Right renal pelvis (tissue), 4 donors: ENCODE measurements around the gene SHF. TPM values are rescaled to one million over a fixed set of nuclear protein-coding genes. Genes with fewer than 3 reads are reported as not detected.

ENCODE experiments used
- DNase-seq, 4 donors: peaks; one replicate each; pipeline ENCODE4 v3.0.0-alpha.2; 2013; ENCODE audit warnings: low read depth in 4 of 4, low spot score in 3 of 4, missing footprints in 1 of 4
- polyA plus RNA-seq, 4 donors: library from polyadenylated mRNA; unstranded; fragments of 120-200 nt; gene quantifications; one replicate each; pipeline ENCODE4 v1.2.1, GENCODE V29; 2013; ENCODE audit not compliant: insufficient read length in 4 of 4

The SHF gene
- polyA plus RNA-seq, 4 donors, result 14.7 to 21.6 (median 16.3) TPM

DNA sequence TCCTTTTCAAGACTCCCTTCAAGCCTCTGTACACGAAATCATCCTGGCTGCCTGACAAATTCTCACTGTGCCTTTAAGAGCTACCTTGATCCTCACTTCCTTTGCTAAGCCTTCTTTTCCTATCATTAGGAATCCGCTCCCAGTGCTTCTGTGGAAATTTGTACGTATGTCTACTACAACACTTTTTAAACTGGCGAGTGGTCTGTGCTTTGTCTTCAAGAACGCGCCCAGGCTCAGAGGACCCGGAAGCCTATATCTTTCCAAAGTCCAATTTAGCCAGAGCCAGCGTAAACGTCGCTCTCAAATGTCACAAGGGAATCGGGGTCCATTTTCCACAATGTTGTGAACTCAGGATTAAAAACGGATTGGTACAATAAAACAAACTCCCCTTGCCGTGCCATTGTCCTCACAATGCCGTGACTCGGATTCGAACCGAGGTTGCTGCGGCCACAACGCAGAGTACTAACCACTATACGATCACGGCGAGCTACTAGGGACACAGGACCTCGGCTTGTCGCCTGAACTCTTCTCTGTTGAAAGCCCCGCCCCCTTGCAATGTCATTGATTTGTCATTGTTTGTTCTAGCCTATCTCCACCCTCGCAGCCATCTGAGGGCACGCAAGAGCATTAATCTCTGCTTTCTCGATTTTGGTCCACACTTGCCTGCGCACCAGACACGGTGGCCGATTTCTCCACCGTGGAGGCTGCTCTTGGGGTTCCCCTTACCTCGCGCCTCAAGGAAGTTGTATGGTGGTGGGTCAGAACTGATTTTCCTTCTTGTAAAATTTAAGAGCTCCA lies 12.4 kb upstream of the SHF start:
- peak; percentile 92 to 95 (median 94) for DNase-seq

DNA sequence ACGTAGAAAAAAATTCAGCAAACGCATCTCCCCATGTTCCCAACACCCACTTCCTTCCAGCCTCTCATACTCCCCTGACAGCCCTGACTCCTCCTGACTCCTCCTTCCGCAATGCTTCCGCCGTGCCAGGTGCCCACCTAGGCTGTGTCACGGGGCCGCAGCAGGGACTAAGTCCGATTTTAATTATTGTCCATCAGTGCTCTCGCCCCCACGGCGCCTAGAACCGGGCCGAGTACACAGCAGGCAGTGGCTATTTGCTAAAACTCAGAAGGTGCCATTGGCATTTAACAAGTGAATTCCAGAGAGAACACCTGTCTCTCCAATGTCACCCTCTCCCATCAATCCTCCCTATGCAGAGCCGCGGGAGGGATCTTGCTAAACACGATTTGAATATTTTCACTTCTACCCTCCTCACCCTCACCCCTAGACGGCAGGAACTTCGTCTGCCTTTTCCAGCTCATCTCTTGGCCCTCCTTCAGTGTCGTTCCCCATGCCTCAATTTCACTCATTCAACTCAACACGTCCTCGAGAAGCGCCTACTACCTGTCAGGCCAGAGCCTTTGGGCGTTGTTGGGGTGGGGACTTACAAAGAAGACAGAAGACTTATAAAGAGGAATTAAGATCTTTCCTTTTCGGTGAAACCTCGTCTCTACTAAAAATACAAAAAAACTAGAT lies 11.5 kb upstream of the SHF start:
- DNase-seq, result peak in 1 of 4 donors; percentile 42

DNA sequence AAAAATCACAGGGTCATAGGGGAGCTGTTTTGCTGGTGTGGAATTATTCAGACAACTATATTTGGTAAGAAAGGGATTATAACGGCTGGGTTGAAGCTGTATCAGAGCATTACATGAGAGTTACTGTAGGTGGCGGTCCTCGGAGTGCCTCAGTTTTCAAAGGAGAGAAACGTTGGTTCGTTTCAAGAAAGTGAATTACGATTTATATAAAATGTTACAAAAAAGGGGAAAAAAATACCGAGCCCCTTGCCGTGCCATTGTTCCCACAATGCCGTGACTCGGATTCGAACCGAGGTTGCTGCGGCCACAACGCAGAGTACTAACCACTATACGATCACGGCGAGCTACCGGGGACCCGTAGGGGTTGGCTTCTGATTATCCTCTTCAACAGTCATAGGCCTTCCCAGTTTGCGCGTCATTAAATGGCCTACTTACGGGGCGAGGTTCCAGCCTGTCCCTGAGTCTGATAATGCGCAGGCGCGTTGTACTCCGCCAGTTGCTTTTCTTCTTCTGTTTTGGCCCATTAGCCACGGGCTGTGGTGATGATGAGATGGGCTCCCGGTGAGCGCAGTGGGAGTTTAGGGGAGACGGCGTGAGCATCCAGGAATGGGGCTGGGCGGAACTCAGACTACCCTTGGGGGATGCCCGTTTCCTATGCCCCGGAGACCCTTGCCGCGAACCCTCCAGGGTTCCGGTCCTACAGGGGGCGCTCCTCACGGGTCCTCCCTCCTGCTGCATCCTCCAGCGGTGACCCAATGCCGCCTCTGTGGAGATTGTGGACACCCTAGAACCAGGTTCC lies 10.8 kb upstream of the SHF start:
- DNase-seq, result peak; percentile 97 to 99 (median 98)

DNA sequence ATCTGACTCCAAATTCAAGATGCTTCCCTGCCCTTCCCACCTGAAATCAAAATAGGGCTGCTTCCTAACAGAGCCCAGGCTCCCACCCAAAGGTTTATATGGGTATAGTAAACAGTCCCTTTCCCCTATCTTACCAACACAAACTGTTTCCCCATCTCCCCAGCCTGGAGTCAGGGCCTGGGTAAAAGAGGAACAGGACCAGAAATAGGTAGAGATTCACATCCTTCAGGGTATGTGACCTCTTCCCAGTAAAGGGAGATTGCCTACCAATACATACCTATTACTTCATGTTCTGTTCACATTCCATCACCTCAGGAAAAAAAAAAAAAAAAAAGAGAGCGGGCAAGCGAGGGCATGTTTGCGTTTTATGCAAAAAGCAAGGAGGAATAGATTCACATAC lies 9.7 kb upstream of the SHF start:
- no peak for DNase-seq

DNA sequence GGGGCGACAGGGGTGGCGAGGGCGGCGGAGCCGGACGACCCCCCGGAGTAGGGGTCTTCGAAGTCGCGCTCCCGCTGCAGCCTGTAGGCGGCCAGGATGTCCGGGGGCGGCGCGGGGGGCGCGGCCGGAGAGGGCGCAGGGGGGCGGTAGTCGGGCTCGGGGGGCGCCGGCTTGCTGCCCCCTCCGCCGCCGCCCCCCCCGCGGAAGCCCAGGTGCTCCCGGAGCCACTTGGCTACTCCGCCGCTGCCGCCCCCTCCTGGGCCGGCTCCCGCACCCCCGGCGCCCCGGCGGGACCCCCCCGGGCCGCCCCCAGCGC lies 230 bp downstream of the SHF start:
- no peak for DNase-seq

DNA sequence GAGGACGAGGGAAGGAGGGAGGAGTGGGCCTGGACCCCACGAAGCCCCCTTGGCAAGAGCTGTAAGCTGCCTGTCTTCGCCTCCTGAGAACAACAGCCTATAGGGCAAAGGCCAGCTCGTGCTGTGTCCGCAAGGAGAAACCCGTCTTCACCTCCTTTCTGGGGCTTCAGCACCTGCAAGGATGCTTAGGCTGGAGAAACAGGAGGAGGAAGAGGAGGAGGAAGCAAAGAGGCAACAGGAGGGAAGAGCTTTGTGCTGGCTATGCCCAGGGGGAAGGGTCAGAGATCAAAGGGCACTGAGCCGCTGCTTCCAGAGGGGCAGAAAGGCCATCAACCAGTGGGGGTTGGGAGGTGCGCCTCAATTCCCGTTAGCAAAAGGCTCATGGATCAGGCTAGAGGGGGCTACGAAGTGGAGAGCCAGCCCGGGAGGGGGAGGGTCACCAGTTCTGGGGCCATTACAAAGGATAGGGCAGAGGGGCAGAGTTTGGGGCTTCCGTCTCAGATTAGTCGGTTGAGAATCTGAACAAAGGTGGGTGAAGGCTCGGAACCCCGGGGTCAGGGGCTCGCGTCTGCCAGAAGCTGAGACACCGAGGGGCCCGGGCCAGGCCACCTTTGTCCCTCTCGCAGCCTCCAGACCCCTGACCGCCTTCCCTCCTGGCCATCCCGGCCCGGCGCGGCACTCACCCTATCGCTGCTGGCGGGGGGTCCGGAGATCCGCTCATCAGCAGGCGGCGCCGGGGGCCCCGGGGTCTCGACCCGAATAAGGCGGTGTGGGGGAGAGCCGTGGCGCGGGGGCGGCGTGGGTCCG lies 792 bp downstream of the SHF start:
- no peak for DNase-seq

DNA sequence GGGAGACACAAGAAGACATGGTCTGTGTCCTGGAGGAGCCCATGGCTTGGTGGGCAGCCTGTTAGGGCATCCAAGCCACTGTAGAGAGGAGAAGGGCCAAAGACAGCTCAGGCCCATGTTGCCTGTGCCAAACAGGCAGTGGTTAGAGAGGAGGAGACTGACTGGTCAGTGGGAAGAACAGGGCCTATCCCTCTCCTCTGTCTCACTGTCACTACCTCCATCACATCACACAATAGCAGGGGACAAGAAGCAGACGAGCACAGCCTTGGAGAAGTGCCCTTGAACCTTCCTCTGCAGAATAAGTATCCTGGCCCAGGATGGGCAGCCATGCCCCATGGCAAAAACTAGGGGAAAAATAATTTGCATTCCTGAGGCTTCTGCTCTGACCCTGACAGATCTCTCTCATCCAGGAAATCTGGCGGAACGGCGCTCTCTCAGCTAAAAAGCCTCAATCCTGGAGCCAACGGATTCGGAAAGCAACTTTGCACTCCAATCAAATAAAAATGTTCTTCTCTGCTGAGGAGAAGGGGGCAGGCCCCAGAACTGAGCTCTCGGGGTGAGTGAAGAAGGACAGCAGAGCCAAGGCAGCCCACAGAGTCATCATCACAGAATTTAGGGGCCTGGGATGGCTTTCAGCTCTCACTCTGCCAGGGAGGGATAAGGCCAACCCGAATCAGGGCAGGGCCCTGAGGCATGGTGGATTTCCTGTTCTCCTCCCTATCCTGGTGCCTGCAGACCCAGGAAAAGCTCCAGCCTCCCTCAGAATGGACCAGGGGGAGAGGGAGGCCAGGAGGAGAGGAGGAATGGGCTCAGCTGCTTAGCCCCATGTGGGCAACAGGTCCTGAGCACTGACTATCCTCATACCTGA lies 1.6 kb downstream of the SHF start:
- no peak for DNase-seq

DNA sequence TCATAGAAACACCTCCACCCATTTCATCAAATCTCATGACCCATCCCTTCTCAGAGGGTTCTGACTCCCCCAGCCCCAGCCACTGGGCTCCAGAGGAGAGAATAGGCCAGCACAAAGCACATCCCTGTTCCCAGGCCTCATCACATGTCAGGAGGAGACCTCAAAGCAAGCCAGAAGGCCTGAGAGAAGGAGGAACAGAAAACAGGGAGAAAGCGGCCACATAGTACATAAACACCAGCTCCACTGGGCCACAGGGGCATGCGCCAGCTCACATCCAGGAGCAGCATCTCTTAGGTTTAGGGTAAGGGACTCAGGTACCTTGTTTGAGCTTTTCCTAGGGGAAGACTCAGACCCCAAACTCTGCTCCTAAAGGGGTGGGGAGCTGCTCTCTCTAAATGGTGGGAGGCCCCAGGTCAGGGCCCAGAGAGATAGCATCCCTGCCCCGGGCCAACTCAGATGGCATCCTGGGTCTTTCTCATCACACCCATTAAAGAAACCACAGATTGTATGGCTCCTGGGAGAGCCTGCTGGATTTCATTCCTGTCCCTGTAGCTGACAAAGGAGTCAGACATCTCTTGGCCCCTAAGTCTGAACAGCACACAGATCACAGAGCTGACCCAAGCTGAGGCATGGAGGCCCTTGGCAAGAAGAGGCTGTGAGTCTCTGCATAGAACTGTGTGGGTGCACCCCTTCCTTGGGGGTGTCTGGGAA lies 2.5 kb downstream of the SHF start:
- DNase-seq, result no peak

DNA sequence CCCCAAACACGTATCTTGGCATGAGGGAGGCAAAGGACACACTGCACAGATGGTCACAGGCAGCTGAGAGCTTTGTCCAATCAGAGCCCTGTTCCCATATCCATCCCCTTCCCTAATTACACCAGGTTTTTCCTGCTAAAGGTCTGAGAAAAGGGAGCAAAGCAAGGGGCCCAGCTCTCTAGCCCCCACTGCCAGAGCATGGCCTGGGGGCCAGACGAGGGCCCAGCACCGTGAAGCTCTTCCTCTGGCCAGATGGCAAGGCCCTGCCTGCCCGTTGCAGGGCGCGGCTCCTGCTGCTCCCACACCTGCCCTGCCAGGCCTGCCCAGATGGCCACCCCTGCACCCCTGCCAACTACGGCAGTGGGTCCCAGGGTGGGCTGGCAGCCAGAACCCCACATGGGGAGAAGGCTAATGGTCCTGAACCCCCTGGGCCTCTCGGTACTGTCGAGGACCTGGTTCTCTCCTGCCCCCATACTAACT lies 3.2 kb downstream of the SHF start:
- no peak for DNase-seq

DNA sequence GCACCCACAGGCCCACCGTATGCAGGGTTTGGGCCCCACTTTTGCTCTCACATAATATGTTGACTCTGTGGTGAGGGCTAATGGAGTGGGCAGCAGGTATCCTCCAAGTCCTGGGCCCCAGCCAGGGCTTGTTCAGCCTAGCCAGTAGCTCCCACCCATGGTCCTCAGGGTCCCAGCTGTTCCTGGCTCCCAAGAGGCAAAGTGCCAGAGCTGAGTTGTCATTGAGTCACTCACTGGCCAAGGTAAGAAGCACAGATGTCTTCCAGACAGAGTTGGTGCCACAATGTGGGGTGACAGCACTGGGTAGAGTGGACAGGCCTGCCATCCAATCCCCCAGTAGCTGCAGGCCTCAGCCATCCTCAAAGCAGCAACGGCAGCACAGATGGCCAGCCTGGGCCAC lies 4.3 kb downstream of the SHF start:
- DNase-seq, result no peak

DNA sequence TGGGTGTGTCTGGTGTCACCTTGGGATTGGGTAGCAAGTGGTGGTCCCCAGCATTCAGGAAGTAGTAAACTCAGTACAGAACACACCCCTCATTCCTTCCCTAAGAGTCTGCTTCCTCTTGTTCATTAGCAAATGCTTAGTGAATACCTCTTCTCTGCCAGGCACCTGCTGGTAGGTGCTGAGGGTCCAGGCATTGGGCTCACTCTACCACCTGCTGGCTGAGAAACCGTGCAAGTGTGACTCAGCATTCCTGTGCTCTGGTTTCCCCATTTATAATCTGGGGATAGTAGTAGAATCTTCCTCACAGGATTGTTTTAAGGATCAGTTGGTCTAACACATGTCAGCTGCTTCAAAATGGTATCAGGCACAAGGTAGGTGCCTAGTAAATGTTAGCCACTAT lies 4.8 kb downstream of the SHF start:
- no peak for DNase-seq

DNA sequence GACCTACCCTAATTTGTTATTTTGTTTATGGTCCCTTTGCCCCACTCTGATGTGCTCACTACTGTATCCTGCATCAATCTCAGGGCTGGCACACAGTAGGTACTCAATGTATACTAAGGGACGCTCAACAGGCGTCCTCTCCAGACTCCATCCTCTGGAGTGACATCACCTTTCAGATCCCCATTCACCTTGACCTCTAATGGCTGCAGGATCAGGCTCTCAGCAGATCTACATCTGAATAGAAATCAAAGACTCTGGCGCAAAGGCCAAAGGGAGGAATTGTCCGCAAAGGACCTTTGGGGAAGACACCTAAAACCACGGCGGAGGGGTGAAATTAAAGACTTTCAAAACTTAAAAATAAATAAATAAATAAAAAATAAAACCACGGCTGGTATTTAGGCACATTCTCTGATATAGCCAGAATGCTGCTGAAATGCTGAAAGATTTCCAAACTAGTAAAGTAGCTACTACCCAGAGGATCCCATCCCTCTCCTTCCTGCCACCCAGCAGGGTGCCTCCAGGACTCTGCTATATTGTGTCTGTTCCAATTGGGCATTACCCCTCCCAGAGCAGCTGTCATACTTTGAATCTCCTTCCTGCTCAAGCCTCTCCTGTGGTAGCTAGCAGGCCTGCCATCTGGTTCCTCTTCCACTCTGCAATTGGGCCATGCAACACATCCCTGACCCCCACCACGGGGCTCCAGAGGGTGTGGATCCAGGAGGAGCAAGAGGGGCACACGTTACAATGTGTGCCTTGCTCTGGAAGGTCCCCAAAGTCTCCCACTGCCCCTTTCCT lies 6.1 kb downstream of the SHF start:
- DNase-seq, result no peak

DNA sequence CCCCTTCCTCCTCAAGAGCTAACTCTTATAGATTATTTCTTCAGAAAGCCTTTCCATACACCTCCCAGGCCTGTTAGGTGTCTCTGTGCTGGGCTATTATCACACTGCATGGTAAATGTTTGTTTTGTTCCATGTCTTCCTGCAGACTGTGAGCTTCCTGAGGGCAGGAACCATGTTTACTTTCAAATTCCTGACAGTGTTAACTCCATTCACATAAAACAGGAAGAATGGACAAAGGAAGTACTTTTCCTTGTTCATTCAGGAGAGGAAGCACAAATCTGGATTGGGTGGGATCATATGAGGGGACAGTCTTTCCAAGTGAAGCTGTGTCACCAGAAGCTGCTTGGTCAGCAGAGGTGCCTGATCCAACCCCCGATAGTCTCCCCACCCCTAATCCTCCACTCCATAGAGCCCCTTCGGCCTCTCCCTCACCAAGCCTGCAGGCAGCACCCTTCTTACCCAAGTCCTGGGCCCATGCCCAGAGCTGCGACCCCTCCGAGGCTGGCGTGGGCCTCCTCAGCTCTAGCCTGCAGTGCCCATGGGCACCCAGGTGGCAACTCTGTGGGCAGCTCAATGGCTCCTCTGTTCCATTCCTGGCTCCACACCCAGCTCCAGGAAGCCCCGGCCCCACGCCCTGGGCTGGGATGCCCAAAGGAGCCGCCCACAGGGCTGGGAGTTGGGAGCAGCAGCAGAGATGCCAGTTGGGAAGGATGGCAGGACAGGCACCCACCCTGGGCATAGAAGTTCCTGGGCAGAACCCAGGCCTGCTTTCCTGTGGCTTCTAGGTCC lies 6.9 kb downstream of the SHF start:
- DNase-seq, result no peak

DNA sequence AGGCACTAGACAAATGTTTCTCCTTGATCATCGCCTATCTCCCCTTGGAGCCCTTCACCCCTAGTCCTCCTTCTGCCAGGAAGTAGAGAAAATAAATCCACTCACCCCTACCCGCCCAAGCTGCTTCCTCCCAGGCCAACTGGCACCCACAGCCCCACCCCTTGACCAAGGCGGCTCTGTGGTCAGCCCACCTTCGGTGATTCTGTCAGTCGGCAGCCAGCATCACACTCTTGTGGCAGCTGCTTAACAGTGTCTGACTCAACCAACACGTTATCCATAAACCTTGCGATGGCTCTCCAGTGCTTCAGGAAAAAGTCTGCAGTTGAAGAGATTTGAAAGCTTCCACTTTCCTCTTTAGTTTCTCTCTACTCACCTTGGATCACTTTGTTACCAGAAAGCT lies 7.6 kb downstream of the SHF start:
- DNase-seq, result no peak

DNA sequence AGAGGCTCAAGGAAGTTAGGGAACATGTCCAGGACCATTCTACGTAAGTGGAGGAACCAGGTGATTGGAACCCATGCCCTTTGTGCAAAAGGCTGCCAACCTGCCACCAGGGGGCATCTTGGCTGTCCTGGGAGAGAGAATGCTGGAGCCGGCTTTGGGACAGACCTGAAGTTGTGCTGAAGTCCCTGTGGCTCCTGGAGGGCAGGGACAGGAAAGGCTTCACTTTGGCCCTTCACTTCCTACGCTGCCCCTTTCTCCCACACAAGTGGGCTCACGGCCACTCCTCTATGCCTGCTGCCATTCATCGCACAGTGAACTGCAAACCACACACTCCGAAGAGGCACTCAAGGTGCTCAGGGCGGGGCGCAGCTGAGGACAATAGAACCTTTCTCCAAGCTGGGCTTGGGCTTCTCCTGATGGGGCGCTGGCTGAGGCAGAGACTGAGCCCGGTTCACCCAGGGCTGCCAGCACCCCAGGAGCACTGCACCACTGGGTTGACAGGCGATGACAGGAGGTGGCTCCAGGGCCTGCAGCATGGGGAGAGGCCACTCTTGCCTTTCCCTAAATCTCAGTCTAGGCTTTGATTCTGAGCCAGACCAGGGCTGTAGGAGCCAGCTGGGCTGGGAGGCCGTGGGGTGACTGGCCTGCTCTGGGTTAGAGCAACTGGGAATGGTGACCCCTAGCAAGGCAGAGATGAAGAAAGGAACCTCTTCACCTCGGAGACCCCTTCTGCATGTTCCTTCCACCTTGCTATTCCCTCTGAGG lies 8.4 kb downstream of the SHF start:
- no peak for DNase-seq

DNA sequence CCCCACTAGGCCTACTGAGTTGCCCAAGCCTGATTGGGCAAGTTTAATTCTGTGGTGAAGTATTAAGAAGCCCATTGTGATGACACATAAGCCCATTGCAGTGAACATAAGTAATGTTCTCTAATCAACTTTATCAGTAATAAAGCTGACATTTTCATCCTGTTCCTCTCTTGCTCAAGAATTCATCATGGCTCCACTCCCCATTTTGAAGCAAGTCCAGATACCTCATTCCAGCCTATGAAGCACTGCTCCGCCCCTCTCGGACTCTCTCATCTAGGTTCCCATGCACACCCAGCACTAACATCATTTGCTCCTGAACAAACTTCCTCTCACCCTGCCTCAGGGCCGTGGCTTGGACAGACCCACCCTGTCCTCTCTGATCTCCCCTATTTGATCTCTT lies 10.5 kb downstream of the SHF start:
- no peak for DNase-seq

DNA sequence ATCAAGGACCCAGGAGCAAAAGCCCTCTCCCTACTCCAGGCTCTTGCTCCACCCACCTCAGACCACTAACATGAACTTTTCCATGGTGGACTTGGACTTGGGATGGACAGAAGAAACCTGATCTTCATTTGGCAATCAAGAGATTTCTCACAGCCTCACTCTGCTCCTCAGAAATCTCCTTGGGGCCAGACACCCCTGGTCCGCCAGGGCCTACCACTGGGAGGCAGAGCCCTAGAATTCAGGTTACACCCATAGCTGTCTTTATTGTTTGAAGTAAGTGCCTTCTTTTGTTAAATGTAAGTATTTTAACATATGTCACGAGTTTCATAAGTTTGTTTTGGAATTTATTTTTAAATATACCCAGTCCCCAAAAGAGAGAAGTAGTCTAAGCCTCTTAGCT lies 13.2 kb downstream of the SHF start:
- no peak for DNase-seq
